Measurements from ENCODE around the gene ODAD2. TPM values are rescaled to one million over a fixed set of nuclear protein-coding genes. Genes with fewer than 3 reads are reported as not detected.

ODAD2 gene
- total and polyA plus RNA-seq, 2 donors (not counting 1 experiment from before 2014, with no cell fraction given), result not detected

DNA sequence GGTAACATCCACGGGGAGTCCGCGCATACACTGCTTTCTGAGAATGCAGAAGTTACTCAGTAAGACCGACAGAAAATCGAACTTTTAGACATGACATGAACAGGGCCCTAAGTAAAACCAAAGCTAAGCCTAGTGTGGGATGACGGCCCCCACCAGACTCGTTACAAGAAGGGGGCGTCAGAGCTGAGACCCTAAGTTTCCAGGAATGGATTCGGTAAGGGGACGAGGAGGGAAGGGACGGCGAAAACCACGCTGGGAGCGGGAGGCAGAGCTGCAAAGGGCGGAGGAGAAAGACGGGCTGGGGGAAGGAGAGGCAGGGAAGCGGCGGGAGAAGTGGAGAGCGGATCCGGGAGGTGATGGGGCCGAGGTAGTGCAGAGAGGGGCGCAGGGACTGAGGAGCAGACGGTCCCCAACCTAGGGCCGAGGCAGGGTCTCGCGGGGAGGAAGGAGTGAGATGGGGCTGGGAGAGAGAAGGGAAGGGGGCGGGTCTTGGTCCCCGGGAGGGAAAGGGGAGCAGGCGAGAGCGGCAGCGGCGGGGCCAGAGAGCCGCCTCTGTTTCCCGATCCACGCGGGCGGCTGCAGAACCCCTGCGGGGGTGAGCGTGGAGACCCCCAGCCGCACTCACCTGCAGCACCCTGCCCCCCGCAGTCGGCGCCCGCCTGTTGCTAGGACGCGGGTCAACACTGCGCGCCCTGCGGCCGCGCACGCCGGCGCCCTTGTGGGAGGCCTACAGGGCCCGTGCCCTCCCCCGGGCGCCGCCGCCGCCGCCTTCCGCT, 513 bp downstream of the ODAD2 start:
- peaks cover 44% of the 10 kb centered on the region for H3K27me3 Mint-ChIP-seq
- ATAC-seq (ENCODE audit: low read depth) (peak; percentile 17), DNase-seq (peak; percentile 24)
- WGBS (ENCODE audit: insufficient coverage), result under 1% methylated on average over 60 of the region's 62 CpGs
- Histone ChIP-seq H3K79me2 (ENCODE audit: control insufficient read depth, insufficient read depth, low read length) (no peaks in the 10 kb centered on the region), H2AFZ (ENCODE audit: insufficient read depth, low read depth, low read length, poor library complexity, severe bottlenecking) (peak overlapping the region; percentile 82), H3K27ac (ENCODE audit: low read length in 2 of 2) (no peak overlapping the region), H3K4me1 (ENCODE audit: control insufficient read depth in 2 of 2, insufficient read depth in 2 of 2, low read length in 2 of 2) (peaks cover 11 to 12% of the 10 kb centered on the region in 2 donors), H3K9me3 (ENCODE audit: control extremely low read depth in 1 of 3, control insufficient read depth in 2 of 3, insufficient read depth in 1 of 3, low read length in 2 of 3) (no peaks in the 10 kb centered on the region), H3K9ac (ENCODE audit: low read length) (peak overlapping the region; percentile 58), H3K27me3 (replicated peaks in 1 of 4; ENCODE audit: control extremely low read depth in 1 of 4, control insufficient read depth in 3 of 4, insufficient read depth in 4 of 4, low read length in 3 of 4) (peaks cover 0 to 25% (median 6%) of the 10 kb centered on the region in 4 experiments), H3K4me3 (ENCODE audit: control extremely low read depth in 1 of 5, extremely low read depth in 1 of 5, insufficient read depth in 1 of 5, low read depth in 2 of 5, low read length in 4 of 5) (peak overlapping the region; percentile 7 to 53 (median 48)), H4K20me1 (ENCODE audit: control insufficient read depth, insufficient read depth, low read length, poor library complexity, severe bottlenecking) (no peaks in the 10 kb centered on the region), H3K36me3 (replicated peaks in 1 of 2; ENCODE audit: control extremely low read depth in 1 of 2, control insufficient read depth in 1 of 2, extremely low read depth in 1 of 2, insufficient read depth in 2 of 2, low read length in 1 of 2) (no peaks in the 10 kb centered on the region), H3K4me2 (replicated peaks; ENCODE audit: low read depth, low read length, poor library complexity, severe bottlenecking) (peak overlapping the region; percentile 73)
- intact Hi-C loops (cut with micrococcal nuclease), result no loop called here
- no peaks in the 10 kb centered on the region for H3K9me3 Mint-ChIP-seq (ENCODE audit: insufficient read depth)
- peak overlapping the region; percentile 82 for H3K4me3 Mint-ChIP-seq
- H3K27ac Mint-ChIP-seq, result no peak overlapping the region
- H3K4me1 Mint-ChIP-seq, result peaks cover 14% of the 10 kb centered on the region
- CTCF ChIA-PET, result no interaction called here
- no peak for TF ChIP-seq EZH2 (IDR thresholded peaks at IDR 0.05; ENCODE audit: borderline replicate concordance, insufficient read depth, low read depth, low read length, poor library complexity, severe bottlenecking)
- TF ChIP-seq, protein P1, sequence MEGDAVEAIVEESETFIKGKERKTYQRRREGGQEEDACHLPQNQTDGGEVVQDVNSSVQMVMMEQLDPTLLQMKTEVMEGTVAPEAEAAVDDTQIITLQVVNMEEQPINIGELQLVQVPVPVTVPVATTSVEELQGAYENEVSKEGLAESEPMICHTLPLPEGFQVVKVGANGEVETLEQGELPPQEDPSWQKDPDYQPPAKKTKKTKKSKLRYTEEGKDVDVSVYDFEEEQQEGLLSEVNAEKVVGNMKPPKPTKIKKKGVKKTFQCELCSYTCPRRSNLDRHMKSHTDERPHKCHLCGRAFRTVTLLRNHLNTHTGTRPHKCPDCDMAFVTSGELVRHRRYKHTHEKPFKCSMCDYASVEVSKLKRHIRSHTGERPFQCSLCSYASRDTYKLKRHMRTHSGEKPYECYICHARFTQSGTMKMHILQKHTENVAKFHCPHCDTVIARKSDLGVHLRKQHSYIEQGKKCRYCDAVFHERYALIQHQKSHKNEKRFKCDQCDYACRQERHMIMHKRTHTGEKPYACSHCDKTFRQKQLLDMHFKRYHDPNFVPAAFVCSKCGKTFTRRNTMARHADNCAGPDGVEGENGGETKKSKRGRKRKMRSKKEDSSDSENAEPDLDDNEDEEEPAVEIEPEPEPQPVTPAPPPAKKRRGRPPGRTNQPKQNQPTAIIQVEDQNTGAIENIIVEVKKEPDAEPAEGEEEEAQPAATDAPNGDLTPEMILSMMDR (IDR thresholded peaks at IDR 0.05), result no peak
- POLR2A ChIA-PET, result no interaction called here

DNA sequence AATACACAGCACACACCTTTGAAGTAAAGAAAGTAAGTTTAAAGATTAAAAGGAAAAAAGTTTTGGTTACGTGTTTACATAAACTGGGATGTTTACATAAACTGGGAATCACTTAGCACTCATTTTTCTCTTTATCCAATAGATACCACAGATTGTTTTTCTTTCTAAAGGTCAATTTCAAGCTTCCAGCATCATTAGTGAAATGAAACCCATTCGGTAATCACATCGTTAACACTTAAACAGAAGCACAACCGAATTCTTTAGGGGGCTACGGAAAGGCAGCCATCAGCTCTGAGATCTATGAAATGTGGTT, 1.1 kb downstream of the ODAD2 start:
- no peak for TF ChIP-seq EZH2 (IDR thresholded peaks at IDR 0.05; ENCODE audit: borderline replicate concordance, insufficient read depth, low read depth, low read length, poor library complexity, severe bottlenecking)
- TF ChIP-seq, protein P1 (IDR thresholded peaks at IDR 0.05), result no peak
- H3K4me1 Mint-ChIP-seq, result peaks cover 14% of the 10 kb centered on the region

More for the DNA sequence above, 1.1 kb downstream of the ODAD2 start:
- Mint-ChIP-seq H3K4me3 (peak overlapping the region; percentile 78), H3K27ac (no peak overlapping the region), H3K9me3 (ENCODE audit: insufficient read depth) (no peaks in the 10 kb centered on the region), H3K27me3 (peaks cover 40% of the 10 kb centered on the region)
- intact Hi-C loops (cut with micrococcal nuclease), result no loop called here
- WGBS (ENCODE audit: insufficient coverage), result 14% methylated on average over 2 of the region's 5 CpGs
- peaks cover 11 to 12% of the 10 kb centered on the region in 2 donors for H3K4me1 ChIP-seq (ENCODE audit: control insufficient read depth in 2 of 2, insufficient read depth in 2 of 2, low read length in 2 of 2)
- peak overlapping the region; percentile 73 for H3K4me2 ChIP-seq (replicated peaks; ENCODE audit: low read depth, low read length, poor library complexity, severe bottlenecking)
- no peaks in the 10 kb centered on the region for H3K36me3 ChIP-seq (replicated peaks in 1 of 2; ENCODE audit: control extremely low read depth in 1 of 2, control insufficient read depth in 1 of 2, extremely low read depth in 1 of 2, insufficient read depth in 2 of 2, low read length in 1 of 2)
- H3K4me3 ChIP-seq (ENCODE audit: control extremely low read depth in 1 of 5, extremely low read depth in 1 of 5, insufficient read depth in 1 of 5, low read depth in 2 of 5, low read length in 4 of 5), result peak overlapping the region in 4 of 5 experiments; percentile 7 to 53 (median 50)
- H2AFZ ChIP-seq (ENCODE audit: insufficient read depth, low read depth, low read length, poor library complexity, severe bottlenecking), result peak overlapping the region; percentile 82
- no peaks in the 10 kb centered on the region for H4K20me1 ChIP-seq (ENCODE audit: control insufficient read depth, insufficient read depth, low read length, poor library complexity, severe bottlenecking)
- H3K27me3 ChIP-seq (replicated peaks in 1 of 4; ENCODE audit: control extremely low read depth in 1 of 4, control insufficient read depth in 3 of 4, insufficient read depth in 4 of 4, low read length in 3 of 4), result peaks cover 0 to 25% (median 6%) of the 10 kb centered on the region in 4 experiments
- DNase-seq (no peak), ATAC-seq (ENCODE audit: low read depth) (no peak)
- no peak overlapping the region for H3K27ac ChIP-seq (ENCODE audit: low read length in 2 of 2)
- POLR2A ChIA-PET, result no interaction called here
- H3K9me3 ChIP-seq (ENCODE audit: control extremely low read depth in 1 of 3, control insufficient read depth in 2 of 3, insufficient read depth in 1 of 3, low read length in 2 of 3), result no peaks in the 10 kb centered on the region
- CTCF ChIA-PET, result no interaction called here
- no peaks in the 10 kb centered on the region for H3K79me2 ChIP-seq (ENCODE audit: control insufficient read depth, insufficient read depth, low read length)
- H3K9ac ChIP-seq (ENCODE audit: low read length), result peak overlapping the region; percentile 58

Data from B cell (primary cell).